ENCODE results near the gene SH3D19.

SH3D19 gene

DNA sequence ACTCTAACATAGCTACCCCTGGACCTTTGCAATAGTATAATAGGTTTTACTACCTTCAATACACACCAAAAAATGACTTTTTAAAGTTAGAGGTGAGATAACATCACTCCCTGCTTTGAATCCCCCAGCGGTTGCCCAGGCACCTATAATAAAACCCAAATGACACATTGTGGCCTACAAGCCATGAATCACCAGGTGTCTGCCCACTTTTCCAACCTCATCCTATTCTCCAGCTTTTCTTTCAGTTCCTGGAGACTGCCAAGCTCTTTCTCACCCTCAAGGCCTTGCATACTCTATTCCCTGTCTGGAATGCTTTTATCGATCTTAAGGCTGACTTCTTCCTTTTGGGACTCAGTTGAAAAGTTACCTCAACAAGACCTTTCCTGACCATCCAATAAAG is 64.9 kb downstream of the SH3D19 start:
- Histone ChIP-seq H2AFZ (ENCODE audit: low read length) (no peak overlapping the region), H3K27me3 (ENCODE audit: insufficient read depth, low read length, poor library complexity, severe bottlenecking) (no peaks in the 10 kb centered on the region)
- TF ChIP-seq EZH2phosphoT487 (IDR thresholded peaks at IDR 0.05; ENCODE audit: borderline replicate concordance) = no peak
- TF ChIP-seq, protein P1, sequence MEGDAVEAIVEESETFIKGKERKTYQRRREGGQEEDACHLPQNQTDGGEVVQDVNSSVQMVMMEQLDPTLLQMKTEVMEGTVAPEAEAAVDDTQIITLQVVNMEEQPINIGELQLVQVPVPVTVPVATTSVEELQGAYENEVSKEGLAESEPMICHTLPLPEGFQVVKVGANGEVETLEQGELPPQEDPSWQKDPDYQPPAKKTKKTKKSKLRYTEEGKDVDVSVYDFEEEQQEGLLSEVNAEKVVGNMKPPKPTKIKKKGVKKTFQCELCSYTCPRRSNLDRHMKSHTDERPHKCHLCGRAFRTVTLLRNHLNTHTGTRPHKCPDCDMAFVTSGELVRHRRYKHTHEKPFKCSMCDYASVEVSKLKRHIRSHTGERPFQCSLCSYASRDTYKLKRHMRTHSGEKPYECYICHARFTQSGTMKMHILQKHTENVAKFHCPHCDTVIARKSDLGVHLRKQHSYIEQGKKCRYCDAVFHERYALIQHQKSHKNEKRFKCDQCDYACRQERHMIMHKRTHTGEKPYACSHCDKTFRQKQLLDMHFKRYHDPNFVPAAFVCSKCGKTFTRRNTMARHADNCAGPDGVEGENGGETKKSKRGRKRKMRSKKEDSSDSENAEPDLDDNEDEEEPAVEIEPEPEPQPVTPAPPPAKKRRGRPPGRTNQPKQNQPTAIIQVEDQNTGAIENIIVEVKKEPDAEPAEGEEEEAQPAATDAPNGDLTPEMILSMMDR (conservative IDR thresholded peaks at IDR 0.05; ENCODE audit: low read length) = no peak

DNA sequence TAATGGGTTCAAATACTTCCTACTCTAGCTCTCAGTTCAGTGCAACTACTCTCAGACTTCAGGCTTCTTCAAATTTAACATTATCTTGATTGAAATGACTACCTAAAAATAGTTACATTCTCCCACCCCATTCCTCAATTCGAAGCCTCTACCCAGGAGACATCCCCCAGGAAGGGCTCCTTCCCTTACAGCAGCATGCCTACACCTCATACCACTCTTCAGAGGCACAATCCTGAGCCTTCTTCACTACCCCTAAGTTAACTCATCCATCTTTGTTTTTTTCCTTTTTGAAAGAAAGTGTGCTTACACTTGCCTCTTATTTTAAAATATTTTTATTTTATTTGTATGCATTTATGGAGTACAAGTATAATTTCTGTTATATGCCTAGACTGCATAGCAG is 65.7 kb downstream of the SH3D19 start:
- Histone ChIP-seq H3F3A (ENCODE audit: low read depth) (no peaks in the 10 kb centered on the region), H4K20me1 (ENCODE audit: insufficient read depth, low read length, poor library complexity, severe bottlenecking) (no peaks in the 10 kb centered on the region), H3K4me2 (ENCODE audit: low read depth, low read length, poor library complexity, severe bottlenecking) (no peak overlapping the region), H3K4me3 (ENCODE audit: low read length, poor library complexity, severe bottlenecking) (no peak overlapping the region), H3K9ac (ENCODE audit: low read depth, low read length, poor library complexity, severe bottlenecking) (no peak overlapping the region), H2AFZ (ENCODE audit: low read length) (no peak overlapping the region), H3K9me2 (replicated peaks; ENCODE audit: low read depth, low read length) (no peaks in the 10 kb centered on the region), H3K9me3 (ENCODE audit: insufficient read depth, low read depth, low read length) (no peaks in the 10 kb centered on the region), H3K79me2 (ENCODE audit: insufficient read depth, low read length) (no peaks in the 10 kb centered on the region), H3K36me3 (ENCODE audit: insufficient read depth, low read length) (no peaks in the 10 kb centered on the region), H3K4me1 (ENCODE audit: insufficient read depth, low read length, poor library complexity, severe bottlenecking) (no peaks in the 10 kb centered on the region), H3K27me3 (ENCODE audit: insufficient read depth, low read length, poor library complexity, severe bottlenecking) (no peaks in the 10 kb centered on the region)
- TF ChIP-seq EZH2phosphoT487 (IDR thresholded peaks at IDR 0.05; ENCODE audit: borderline replicate concordance) = no peak
- TF ChIP-seq, protein P1 (conservative IDR thresholded peaks at IDR 0.05; ENCODE audit: low read length) = no peak

More for the DNA sequence above, 64.9 kb downstream of the SH3D19 start:
- Histone ChIP-seq H3K36me3 (ENCODE audit: insufficient read depth, low read length) (no peaks in the 10 kb centered on the region), H3F3A (ENCODE audit: low read depth) (no peaks in the 10 kb centered on the region), H3K4me1 (ENCODE audit: insufficient read depth, low read length, poor library complexity, severe bottlenecking) (no peaks in the 10 kb centered on the region), H3K9me3 (ENCODE audit: insufficient read depth, low read depth, low read length) (no peaks in the 10 kb centered on the region), H3K79me2 (ENCODE audit: insufficient read depth, low read length) (no peaks in the 10 kb centered on the region), H4K20me1 (ENCODE audit: insufficient read depth, low read length, poor library complexity, severe bottlenecking) (no peaks in the 10 kb centered on the region), H3K9ac (ENCODE audit: low read depth, low read length, poor library complexity, severe bottlenecking) (no peak overlapping the region), H3K4me2 (ENCODE audit: low read depth, low read length, poor library complexity, severe bottlenecking) (no peak overlapping the region), H3K4me3 (ENCODE audit: low read length, poor library complexity, severe bottlenecking) (no peak overlapping the region), H3K9me2 (replicated peaks; ENCODE audit: low read depth, low read length) (no peaks in the 10 kb centered on the region)

DNA sequence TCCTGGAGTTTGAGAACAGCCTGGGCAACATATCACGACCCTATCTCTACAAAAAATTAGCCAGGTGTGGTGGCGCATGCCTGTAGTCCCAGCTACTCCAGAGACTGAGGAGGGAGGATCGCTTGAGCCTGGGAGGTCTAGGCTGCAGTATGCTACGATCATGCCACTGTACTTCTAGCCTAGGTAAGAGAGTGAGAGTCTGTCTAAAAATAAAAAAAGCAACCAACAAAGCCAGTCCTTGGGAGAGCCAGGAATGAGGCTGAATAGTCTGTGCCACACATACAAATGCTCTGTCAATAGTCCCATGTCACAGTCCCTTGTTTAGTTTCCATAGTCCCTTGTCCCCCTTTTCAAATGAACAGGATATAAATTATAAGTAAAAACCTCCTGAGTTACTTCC is 67.7 kb downstream of the SH3D19 start:
- H2AFZ ChIP-seq (ENCODE audit: low read length) = no peak overlapping the region
- H3K4me1 ChIP-seq (ENCODE audit: insufficient read depth, low read length, poor library complexity, severe bottlenecking) = no peaks in the 10 kb centered on the region
- no peaks in the 10 kb centered on the region for H3K79me2 ChIP-seq (ENCODE audit: insufficient read depth, low read length)
- no peaks in the 10 kb centered on the region for H3K9me2 ChIP-seq (replicated peaks; ENCODE audit: low read depth, low read length)
- H3K36me3 ChIP-seq (ENCODE audit: insufficient read depth, low read length) = no peaks in the 10 kb centered on the region
- H3K4me3 ChIP-seq (ENCODE audit: low read length, poor library complexity, severe bottlenecking) = no peak overlapping the region
- TF ChIP-seq, protein P1 (conservative IDR thresholded peaks at IDR 0.05; ENCODE audit: low read length) = no peak
- H3K9ac ChIP-seq (ENCODE audit: low read depth, low read length, poor library complexity, severe bottlenecking) = no peak overlapping the region
- H4K20me1 ChIP-seq (ENCODE audit: insufficient read depth, low read length, poor library complexity, severe bottlenecking) = no peaks in the 10 kb centered on the region
- no peaks in the 10 kb centered on the region for H3K27me3 ChIP-seq (ENCODE audit: insufficient read depth, low read length, poor library complexity, severe bottlenecking)
- no peaks in the 10 kb centered on the region for H3F3A ChIP-seq (ENCODE audit: low read depth)
- no peak overlapping the region for H3K4me2 ChIP-seq (ENCODE audit: low read depth, low read length, poor library complexity, severe bottlenecking)
- H3K9me3 ChIP-seq (ENCODE audit: insufficient read depth, low read depth, low read length) = no peaks in the 10 kb centered on the region

Measured in Loucy (cell line).